SK-N-MC (cell line): ENCODE data around the gene AKR1E2.

Experiments
- EZH2 ChIP-seq: fragments of 200-600 bp; sonication (generic); IDR thresholded peaks from one replicate; pipeline ENCODE4 v1.6.1; 2017; ENCODE audit warnings: antibody characterized with exemption
- FOXP2 ChIP-seq: optimal IDR thresholded peaks from 2 replicates; pipeline ENCODE3; 2011; ENCODE audit warnings: mild to moderate bottlenecking, moderate library complexity; ENCODE audit not compliant: insufficient read depth; ENCODE audit errors: extremely low read length, control extremely low read depth
- POLR2AphosphoS5 ChIP-seq: IDR thresholded peaks from 2 replicates; pipeline ENCODE4 v1.6.1; 2012; ENCODE audit warnings: mild to moderate bottlenecking, low read depth, low read length, borderline replicate concordance

GRCh38 chr10:4851846-4852245, 25.8 kb downstream of the AKR1E2 start:
- TF ChIP-seq POLR2AphosphoS5: no peak
- TF ChIP-seq EZH2: no peak
- no peak for TF ChIP-seq FOXP2
